ENCODE data around the gene ARRDC2.

GRCh38 chr19:18000480-18000914 lies 7.5 kb upstream of the ARRDC2 start:
- no peak for TF ChIP-seq YY1 (IDR thresholded peaks at IDR 0.05; ENCODE audit: insufficient read depth, insufficient read length)
- TF ChIP-seq ZNF274 (IDR thresholded peaks at IDR 0.05; ENCODE audit: low read depth, low read length), result no peak
